GM19463 (cell line): ENCODE data around the gene GALNT4.

ENCODE experiments used
- ATAC-seq: cut with Tn5 transposase; IDR thresholded peaks from one replicate; pipeline ENCODE4 v1.9.1; 2021; ENCODE audit warnings: mild to moderate bottlenecking, moderate library complexity; ENCODE audit not compliant: unreplicated experiment

Gene GALNT4

GRCh38 chr12:89494411-89495231 lies 30.0 kb downstream of the GALNT4 start:
- no peak for ATAC-seq

GRCh38 chr12:89493670-89494302 lies 30.8 kb downstream of the GALNT4 start:
- ATAC-seq: no peak

GRCh38 chr12:89492883-89493282 lies 31.7 kb downstream of the GALNT4 start:
- no peak for ATAC-seq

- ATAC-seq: no peak
These were observed 33.7 kb downstream of the GALNT4 start for GRCh38 chr12:89490922-89491321.

GRCh38 chr12:89486264-89486663 lies 38.3 kb downstream of the GALNT4 start:
- no peak for ATAC-seq

GRCh38 chr12:89484470-89484869 lies 40.1 kb downstream of the GALNT4 start:
- no peak for ATAC-seq

- no peak for ATAC-seq
These were observed 43.2 kb downstream of the GALNT4 start for GRCh38 chr12:89481213-89481914.

GRCh38 chr12:89479982-89480381 lies 44.6 kb downstream of the GALNT4 start:
- ATAC-seq: no peak

- ATAC-seq: no peak
These were observed 46.8 kb downstream of the GALNT4 start for GRCh38 chr12:89477633-89478279.

GRCh38 chr12:89476904-89477595 lies 47.5 kb downstream of the GALNT4 start:
- ATAC-seq: no peak

- ATAC-seq: no peak
These were observed 48.4 kb downstream of the GALNT4 start for GRCh38 chr12:89476232-89476631.

- ATAC-seq: no peak
These were observed 49.2 kb downstream of the GALNT4 start for GRCh38 chr12:89475203-89475990.

- no peak for ATAC-seq
These were observed 50.0 kb downstream of the GALNT4 start for GRCh38 chr12:89474615-89475014.
